Natural killer cell (primary cell): ENCODE measurements around the gene NRDC. TPM values are rescaled to one million over a fixed set of nuclear protein-coding genes. Genes with fewer than 3 reads are reported as not detected.

ENCODE experiments used
- ATAC-seq, 3 donors: fragments of 150-1000 bp in 2 of 3; fragments of 200-7000 bp in 1 of 3; cut with Tn5 transposase; 1 replicate in 1 of 3; 2 replicates in 2 of 3; pipeline ENCODE4 v1.10.0; 2021; ENCODE audit warnings: mild to moderate bottlenecking in 2 of 3, moderate library complexity in 2 of 3
- DNase-seq, 2 donors: peaks; one replicate each; pipeline versions ENCODE4 v3.0.0 to v3.0.0-alpha.2; 2013 to 2021; ENCODE audit warnings: mixed read lengths in 1 of 2
- H3K27ac ChIP-seq: one replicate; pipeline ENCODE4 v1.5.1; 2013; ENCODE audit warnings: mild to moderate bottlenecking, low read length
- H3K27me3 ChIP-seq: one replicate; pipeline ENCODE4 v1.6.1; 2013; ENCODE audit warnings: low read length; ENCODE audit not compliant: control insufficient read depth, insufficient read depth
- H3K36me3 ChIP-seq: one replicate; pipeline ENCODE4 v1.6.1; 2013; ENCODE audit warnings: low read length; ENCODE audit not compliant: control insufficient read depth, insufficient read depth
- H3K4me1 ChIP-seq: one replicate; pipeline ENCODE4 v1.6.1; 2013; ENCODE audit warnings: low read length; ENCODE audit not compliant: control insufficient read depth, insufficient read depth
- H3K4me3 ChIP-seq: one replicate; pipeline ENCODE4 v1.5.1; 2013; ENCODE audit warnings: low read length
- H3K9me3 ChIP-seq: one replicate; pipeline ENCODE4 v1.6.1; 2013; ENCODE audit warnings: low read length; ENCODE audit not compliant: control insufficient read depth, insufficient read depth
- H3K27ac Mint-ChIP-seq, 2 donors: one replicate each; pipeline ENCODE4 v1.8.0; 2022; ENCODE audit warnings: mild to moderate bottlenecking in 2 of 2, mixed read lengths in 2 of 2, moderate library complexity in 1 of 2
- H3K27me3 Mint-ChIP-seq, 2 donors: one replicate each; pipeline ENCODE4 v1.8.0; 2022; ENCODE audit warnings: low read depth in 2 of 2, mixed read lengths in 2 of 2
- H3K36me3 Mint-ChIP-seq: one replicate; pipeline ENCODE4 v1.8.0; 2022; ENCODE audit warnings: mixed read lengths
- H3K4me1 Mint-ChIP-seq, 2 donors: one replicate each; pipeline ENCODE4 v1.8.0; 2022; ENCODE audit warnings: mixed read lengths in 2 of 2
- H3K4me3 Mint-ChIP-seq: one replicate; pipeline ENCODE4 v1.8.0; 2022; ENCODE audit warnings: mild to moderate bottlenecking, moderate library complexity, mixed read lengths
- H3K9me3 Mint-ChIP-seq, 2 donors: one replicate each; pipeline ENCODE4 v1.8.0; 2022; ENCODE audit warnings: mixed read lengths in 2 of 2
- WGBS: methylation state at CpG from one replicate; pipeline ENCODE4 v1.1.7; 2013; ENCODE audit warnings: missing lambda C conversion rate; ENCODE audit not compliant: insufficient coverage; 5-methylcytosine and 5-hydroxymethylcytosine counted together
- intact Hi-C: fragments of 100-400 bp; cut with micrococcal nuclease; formaldehyde crosslinking; loops from one replicate; pipeline ENCODE4 v1.14.2; 2022
- total RNA-seq, 4 donors: library from RNA; stranded (reverse); fragments of 120-200 nt in 1 of 4; gene quantifications; one replicate each; pipeline versions ENCODE4 v1.2.3 to v1.2.4, GENCODE V29; 2013 to 2022
- TF ChIP-seq, protein P1 (sequence below): fragments of 200-600 bp; IDR thresholded peaks from one replicate; pipeline ENCODE4 v1.8.0; 2022; ENCODE audit warnings: antibody characterized with exemption

The NRDC gene
- total RNA-seq, 3 donors from 2014 or later (not counting 1 experiment from before 2014, with no cell fraction given): 122 to 165 (median 145) TPM

DNA sequence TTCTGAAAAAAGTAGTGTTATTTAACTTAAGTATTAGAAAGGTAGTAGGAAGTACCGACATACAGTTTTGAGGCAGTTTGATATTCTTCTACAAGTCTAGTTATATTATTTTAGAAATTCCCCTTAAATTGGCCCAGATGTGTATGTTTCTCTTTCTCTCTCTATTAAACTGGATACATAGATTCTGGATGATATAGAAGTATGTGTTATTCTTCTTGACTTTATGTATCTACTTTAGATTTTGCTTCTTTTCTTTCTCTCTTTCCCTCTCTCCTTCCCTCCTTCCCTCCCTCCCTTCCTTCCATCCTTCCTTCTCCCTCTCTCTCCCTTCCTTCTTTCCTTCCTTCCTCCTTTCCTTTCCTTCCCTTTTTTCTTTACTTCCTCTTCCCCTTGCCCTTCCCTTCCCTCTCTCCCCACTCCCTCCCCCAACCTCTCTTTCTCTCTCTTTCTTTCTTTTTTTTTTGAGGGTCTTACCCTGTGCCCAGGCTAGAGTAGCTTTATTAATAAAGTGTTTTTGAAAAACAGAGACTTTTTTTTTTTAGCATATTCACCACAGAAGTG lies 137.3 kb downstream of the NRDC start:
- TF ChIP-seq, protein P1, sequence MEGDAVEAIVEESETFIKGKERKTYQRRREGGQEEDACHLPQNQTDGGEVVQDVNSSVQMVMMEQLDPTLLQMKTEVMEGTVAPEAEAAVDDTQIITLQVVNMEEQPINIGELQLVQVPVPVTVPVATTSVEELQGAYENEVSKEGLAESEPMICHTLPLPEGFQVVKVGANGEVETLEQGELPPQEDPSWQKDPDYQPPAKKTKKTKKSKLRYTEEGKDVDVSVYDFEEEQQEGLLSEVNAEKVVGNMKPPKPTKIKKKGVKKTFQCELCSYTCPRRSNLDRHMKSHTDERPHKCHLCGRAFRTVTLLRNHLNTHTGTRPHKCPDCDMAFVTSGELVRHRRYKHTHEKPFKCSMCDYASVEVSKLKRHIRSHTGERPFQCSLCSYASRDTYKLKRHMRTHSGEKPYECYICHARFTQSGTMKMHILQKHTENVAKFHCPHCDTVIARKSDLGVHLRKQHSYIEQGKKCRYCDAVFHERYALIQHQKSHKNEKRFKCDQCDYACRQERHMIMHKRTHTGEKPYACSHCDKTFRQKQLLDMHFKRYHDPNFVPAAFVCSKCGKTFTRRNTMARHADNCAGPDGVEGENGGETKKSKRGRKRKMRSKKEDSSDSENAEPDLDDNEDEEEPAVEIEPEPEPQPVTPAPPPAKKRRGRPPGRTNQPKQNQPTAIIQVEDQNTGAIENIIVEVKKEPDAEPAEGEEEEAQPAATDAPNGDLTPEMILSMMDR: no peak
- peaks cover 3% of the 10 kb centered on the region for H3K36me3 ChIP-seq
- no peak overlapping the region for H3K27ac Mint-ChIP-seq
- peaks cover 15 to 28% of the 10 kb centered on the region in 2 donors for H3K4me1 Mint-ChIP-seq
- no peaks in the 10 kb centered on the region for H3K4me1 ChIP-seq
- ATAC-seq (no peak), DNase-seq (no peak)
- H3K9me3 ChIP-seq: no peaks in the 10 kb centered on the region
- intact Hi-C loops: no loop called here
- H3K27me3 Mint-ChIP-seq: no peaks in the 10 kb centered on the region
- no peak overlapping the region for H3K4me3 ChIP-seq
- no CpG with 5 or more reads among the region's 1 CpG for WGBS
- H3K9me3 Mint-ChIP-seq: no peaks in the 10 kb centered on the region
- no peak overlapping the region for H3K27ac ChIP-seq
- no peaks in the 10 kb centered on the region for H3K36me3 Mint-ChIP-seq
- no peaks in the 10 kb centered on the region for H3K27me3 ChIP-seq
- H3K4me3 Mint-ChIP-seq: no peak overlapping the region

DNA sequence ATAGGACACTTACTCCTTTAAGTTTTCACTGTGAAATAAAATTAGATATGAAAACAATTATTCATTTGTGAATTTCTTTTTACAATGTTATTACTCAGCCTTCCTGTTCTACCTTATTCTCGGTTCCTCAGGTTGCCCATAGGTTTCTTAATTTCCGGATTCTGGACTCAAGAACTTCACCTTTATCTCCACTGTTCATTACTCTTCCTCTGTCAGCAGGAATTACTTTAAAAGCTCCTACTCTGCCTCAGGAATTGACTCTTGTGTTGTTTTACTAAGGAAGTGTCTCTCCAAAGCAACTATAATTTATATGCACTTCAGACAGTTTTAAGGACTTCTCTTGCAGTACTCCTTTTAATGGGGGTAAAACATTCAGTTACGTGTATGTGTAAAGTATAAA lies 137.9 kb downstream of the NRDC start:
- H3K27me3 ChIP-seq: no peaks in the 10 kb centered on the region
- intact Hi-C loops: no loop called here
- Mint-ChIP-seq H3K27ac (no peak overlapping the region), H3K4me3 (no peak overlapping the region), H3K9me3 (no peaks in the 10 kb centered on the region), H3K27me3 (no peaks in the 10 kb centered on the region), H3K36me3 (no peaks in the 10 kb centered on the region), H3K4me1 (peaks cover 20 to 29% of the 10 kb centered on the region in 2 donors)
- no peak overlapping the region for H3K27ac ChIP-seq
- H3K4me1 ChIP-seq: no peaks in the 10 kb centered on the region
- H3K36me3 ChIP-seq: peaks cover 3% of the 10 kb centered on the region
- H3K9me3 ChIP-seq: no peaks in the 10 kb centered on the region
- ATAC-seq: no peak
- H3K4me3 ChIP-seq: no peak overlapping the region
- 78% methylated on average over 3 of the region's 3 CpGs for WGBS
- DNase-seq: no peak
- TF ChIP-seq, protein P1: no peak

Other genes starting within 250 kb of the NRDC start
- under 1 TPM in 1 of 3 donors, not detected in 2; 0.03 TPM for gene RAB3B, start 112.0 kb upstream of the NRDC start, total RNA-seq
- gene KTI12, start 155.1 kb upstream of the NRDC start, total RNA-seq: 10 to 100 TPM; 12.6 to 13.8 (median 13.2) TPM
- gene TXNDC12, start 176.5 kb upstream of the NRDC start, total RNA-seq: 10 to 100 TPM; 35.0 to 39.4 (median 38.7) TPM
- 10 to 100 TPM; 24.2 to 25.3 (median 25.2) TPM for gene BTF3L4, start 177.6 kb upstream of the NRDC start, total RNA-seq